ENCODE measurements around the gene LRMDA. TPM values are rescaled to one million over a fixed set of nuclear protein-coding genes. Genes with fewer than 3 reads are reported as not detected.

Gene LRMDA
- total and polyA plus RNA-seq, 2 of the 8 experiments (the other 6 are each of a cell fraction or from before 2014, with no cell fraction given), result 0.86 to 2.8 TPM

DNA sequence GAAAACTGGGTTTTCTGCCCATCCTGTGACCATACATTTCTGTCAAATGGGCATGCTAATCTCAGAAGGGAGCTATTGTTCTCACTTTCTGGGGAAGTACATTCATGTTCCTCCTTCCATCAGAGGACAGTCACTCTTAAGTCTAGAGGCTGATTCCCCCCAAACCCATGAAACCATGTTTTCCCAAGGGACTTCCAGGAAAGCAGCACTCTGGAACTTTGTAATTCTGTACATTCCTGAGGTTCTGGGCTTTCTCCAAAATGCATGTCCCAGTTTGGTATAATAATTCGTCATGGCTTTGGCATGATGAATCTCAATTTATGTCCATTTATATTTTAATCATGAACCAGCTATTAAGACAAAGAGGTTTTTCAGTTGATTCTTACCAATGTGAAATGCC is 688.1 kb downstream of the LRMDA start:
- no peaks in the 10 kb centered on the region for H3K23me2 ChIP-seq (ENCODE audit: low read depth, low read length)
- H3K9me3 ChIP-seq (ENCODE audit: insufficient read depth in 2 of 2, low read depth in 1 of 2, low read length in 1 of 2), result no peaks in the 10 kb centered on the region
- no peak overlapping the region for H2BK5ac ChIP-seq (ENCODE audit: low read depth, low read length)
- H3K79me2 ChIP-seq (ENCODE audit: control insufficient read depth in 1 of 2, insufficient read depth in 2 of 2, low read length in 2 of 2), result no peaks in the 10 kb centered on the region
- no peak overlapping the region for H2AK5ac ChIP-seq (ENCODE audit: low read depth, low read length)
- WGBS, 2 experiments (ENCODE audit: extremely low coverage in 1 of 2, insufficient coverage in 1 of 2, insufficient read length in 1 of 2, insufficient replicate concordance in 2 of 2, low coverage in 1 of 2, low lambda C conversion rate in 2 of 2, missing lambda C conversion rate in 1 of 2), result 91% methylated on average over 1 of the region's 1 CpG; no CpG with 5 or more reads in 1 of the 2 experiments
- POLR2A ChIA-PET (ENCODE audit: partially characterized antibody), result no interaction called here
- no peak overlapping the region for H3K4ac ChIP-seq (replicated peaks; ENCODE audit: insufficient read length, low read depth, low read length)
- no peak overlapping the region for H4K91ac ChIP-seq (replicated peaks; ENCODE audit: insufficient read length, low read length)
- H3K23ac ChIP-seq (ENCODE audit: insufficient read length), result no peak overlapping the region
- no peak overlapping the region for H3K4me2 ChIP-seq (ENCODE audit: insufficient read depth in 1 of 2, low read depth in 2 of 2, low read length in 2 of 2)
- H4K8ac ChIP-seq (ENCODE audit: extremely low read depth, insufficient read depth, low read length), result no peak overlapping the region
- no peak overlapping the region for H2BK12ac ChIP-seq (ENCODE audit: low read depth, low read length)
- no peak overlapping the region for H2AFZ ChIP-seq (ENCODE audit: low read length)
- no peak overlapping the region for H4K5ac ChIP-seq (ENCODE audit: insufficient read length, low read depth, low read length)
- H2BK20ac ChIP-seq (ENCODE audit: low read length), result no peak overlapping the region
- no peak overlapping the region for H3K56ac ChIP-seq (replicated peaks; ENCODE audit: insufficient read length, low read depth, low read length)
- H3K14ac ChIP-seq (ENCODE audit: insufficient read length), result no peak overlapping the region
- H3K18ac ChIP-seq (ENCODE audit: extremely low read depth, low read length), result no peak overlapping the region
- no peaks in the 10 kb centered on the region for H3K4me1 ChIP-seq (replicated peaks in 1 of 4; ENCODE audit: control insufficient read depth in 3 of 4, insufficient read depth in 4 of 4, low read length in 3 of 4)
- no peak overlapping the region for H2BK15ac ChIP-seq (ENCODE audit: low read length)
- no peak overlapping the region for H3K9ac ChIP-seq (replicated peaks in 1 of 4; ENCODE audit: extremely low read depth in 1 of 4, low read depth in 3 of 4, low read length in 3 of 4)
- CTCF ChIA-PET (ENCODE audit: partially characterized antibody), result no interaction called here
- no peak overlapping the region for H3K27ac ChIP-seq (ENCODE audit: low read depth, low read length)
- no peak for DNase-seq (ENCODE audit: low read depth in 1 of 2, low spot score in 2 of 2)
- no peaks in the 10 kb centered on the region; a peak in 1 of 7 replicates for H3K27me3 ChIP-seq (replicated peaks in 1 of 4; ENCODE audit: control insufficient read depth in 3 of 4, extremely low read depth in 1 of 4, insufficient read depth in 3 of 4, low read length in 3 of 4)
- no peaks in the 10 kb centered on the region for H4K20me1 ChIP-seq (replicated peaks in 1 of 2; ENCODE audit: control insufficient read depth in 1 of 2, insufficient read depth in 2 of 2, low read length in 2 of 2)
- no peak overlapping the region for H3K4me3 ChIP-seq (ENCODE audit: extremely low read depth in 1 of 4, insufficient read depth in 2 of 4, low read depth in 3 of 4, low read length in 4 of 4)
- no peak for FAIRE-seq
- no peak overlapping the region for H2BK120ac ChIP-seq (replicated peaks; ENCODE audit: low read depth, low read length)
- H3K79me1 ChIP-seq (ENCODE audit: low read depth, low read length), result no peaks in the 10 kb centered on the region
- H3K36me3 ChIP-seq (ENCODE audit: control insufficient read depth in 2 of 4, insufficient read depth in 4 of 4, low read length in 3 of 4), result no peaks in the 10 kb centered on the region
- no peak for TF ChIP-seq ASH2L (IDR thresholded peaks at IDR 0.05; ENCODE audit: low read length)
- TF ChIP-seq CBX5 (IDR thresholded peaks at IDR 0.05; ENCODE audit: low read depth, low read length), result no peak
